Left lung (tissue), 10 donors: ENCODE results near the gene ID3. TPM values are rescaled to one million over a fixed set of nuclear protein-coding genes. Genes with fewer than 3 reads are reported as not detected.
A peak's percentile ranks its signal among the peaks of the same experiment; 100 is the strongest.

Experiments
- ATAC-seq: fragments of 200-7000 bp; cut with Tn5 transposase; one replicate; pipeline ENCODE4 v1.9.1; 2020; ENCODE audit warnings: moderate library complexity
- DNase-seq, 4 donors: peaks; one replicate each; pipeline ENCODE4 v3.0.0-alpha.2; 2013 to 2020
- H3K27ac ChIP-seq, 2 donors: fragments of 200-600 bp; sonication (generic) in 1 of 2; one replicate each; pipeline versions ENCODE4 v1.5.0 to v1.8.0; 2020 to 2021
- H3K27me3 ChIP-seq, 2 donors: fragments of 200-600 bp; sonication (generic) in 1 of 2; one replicate each; pipeline versions ENCODE4 v1.5.0 to v1.8.0; 2020 to 2021
- H3K36me3 ChIP-seq, 2 donors: fragments of 200-600 bp; sonication (generic) in 1 of 2; one replicate each; pipeline versions ENCODE4 v1.5.0 to v1.8.0; 2020 to 2021
- H3K4me1 ChIP-seq, 2 donors: fragments of 200-600 bp; one replicate each; pipeline ENCODE4 v1.8.0; 2021
- H3K4me3 ChIP-seq, 2 donors: fragments of 200-600 bp; sonication (generic) in 1 of 2; one replicate each; pipeline versions ENCODE4 v1.5.0 to v1.8.0; 2020 to 2021; ENCODE audit warnings: mild to moderate bottlenecking in 1 of 2
- H3K9me3 ChIP-seq, 2 donors: fragments of 200-600 bp; sonication (generic) in 1 of 2; one replicate each; pipeline versions ENCODE4 v1.5.0 to v1.8.0; 2020 to 2021
- CTCF ChIP-seq, 2 donors: fragments of 200-600 bp; sonication (generic) in 1 of 2; IDR thresholded peaks; one replicate each; pipeline versions ENCODE4 v1.5.0 to v1.8.0; 2021; ENCODE audit warnings: antibody characterized with exemption in 2 of 2
- intact Hi-C, 2 donors: fragments of 100-400 bp; cut with DNase I; formaldehyde crosslinking; loops; one replicate each; pipeline versions ENCODE4 v1.11.2 to v1.14.2; 2022
- polyA plus RNA-seq, 6 donors: library from polyadenylated mRNA; unstranded; fragments of 120-200 nt; gene quantifications; one replicate each; pipeline ENCODE4 v1.2.1, GENCODE V29; 2013; ENCODE audit not compliant: insufficient read length in 6 of 6
- total RNA-seq, 2 donors: library from RNA; stranded (reverse); fragmentation: NEBNext Ultra II Directional; extraction: Animal tissue kit (Norgen Biotek cat#: 25700); gene quantifications; one replicate each; pipeline ENCODE4 v1.2.1, GENCODE V29; 2021
- donor health status: DM: no; HTN: yes; CAD: no.
- donor health status: DM: no; HTN: no; CAD: no.

Gene ID3
- total and polyA plus RNA-seq, 8 donors: 125 to 261 (median 179) TPM

GRCh38 chr1:23561076-23561812 lies 1.9 kb upstream of the ID3 start:
- Histone ChIP-seq H3K9me3 (no peaks in the 10 kb centered on the region), H3K27ac (peak overlapping the region; percentile 95 to 96), H3K4me3 (no peak overlapping the region), H3K36me3 (peaks cover 0 to 3% of the 10 kb centered on the region in 2 donors), H3K27me3 (peaks cover 0 to 54% of the 10 kb centered on the region in 2 donors), H3K4me1 (peaks cover 49 to 71% of the 10 kb centered on the region in 2 donors)
- DNase-seq: no peak
- intact Hi-C loops: no loop called here
- no peak for ATAC-seq
- no peak for TF ChIP-seq CTCF (IDR thresholded peaks at IDR 0.05)

- intact Hi-C loops: no loop called here
- ATAC-seq: peak; percentile 1
- peaks cover 0 to 3% of the 10 kb centered on the region in 2 donors for H3K36me3 ChIP-seq
Observed at GRCh38 chr1:23559985-23560741, 862 bp upstream of the ID3 start.

GRCh38 chr1:23558872-23559135 lies 497 bp downstream of the ID3 start:
- H3K27me3 ChIP-seq: peaks cover 0 to 62% of the 10 kb centered on the region in 2 donors
- peak overlapping the region; percentile 89 for H3K4me3 ChIP-seq
- peaks cover 60 to 89% of the 10 kb centered on the region in 2 donors for H3K4me1 ChIP-seq
- no peaks in the 10 kb centered on the region for H3K9me3 ChIP-seq
- DNase-seq (no peak), ATAC-seq (no peak)
- H3K36me3 ChIP-seq: peaks cover 0 to 3% of the 10 kb centered on the region in 2 donors
- intact Hi-C loops: no loop called here
- no peak for TF ChIP-seq CTCF (IDR thresholded peaks at IDR 0.05)
- H3K27ac ChIP-seq: peak overlapping the region; percentile 95 to 96

More at GRCh38 chr1:23559985-23560741, 862 bp upstream of the ID3 start:
- no peak for TF ChIP-seq CTCF (IDR thresholded peaks at IDR 0.05)
- Histone ChIP-seq H3K9me3 (no peaks in the 10 kb centered on the region), H3K27ac (peak overlapping the region; percentile 95 to 96), H3K27me3 (peaks cover 0 to 64% of the 10 kb centered on the region in 2 donors), H3K4me3 (peak overlapping the region in 1 of 2 donors; percentile 89), H3K4me1 (peaks cover 60 to 81% of the 10 kb centered on the region in 2 donors)
- no peak for DNase-seq

GRCh38 chr1:23558140-23558871 lies 995 bp downstream of the ID3 start:
- no peaks in the 10 kb centered on the region for H3K9me3 ChIP-seq
- intact Hi-C loops: no loop called here
- H3K4me1 ChIP-seq: peaks cover 57 to 92% of the 10 kb centered on the region in 2 donors
- no peak for TF ChIP-seq CTCF (IDR thresholded peaks at IDR 0.05)
- H3K4me3 ChIP-seq: peak overlapping the region; percentile 89
- peaks cover 0 to 3% of the 10 kb centered on the region in 2 donors for H3K36me3 ChIP-seq
- H3K27me3 ChIP-seq: peaks cover 0 to 62% of the 10 kb centered on the region in 2 donors
- peak; percentile 22 for ATAC-seq
- H3K27ac ChIP-seq: peak overlapping the region; percentile 95 to 96
- DNase-seq: peak in 3 of 4 donors; percentile 68 to 89 (median 75)
